ENCODE data around the gene ALOX5.

GRCh38 chr10:45439365-45439764 lies 65.3 kb downstream of the ALOX5 start:
- TF ChIP-seq CTCF (conservative IDR thresholded peaks at IDR 0.05; ENCODE audit: low read length) (no peak), EZH2phosphoT487 (IDR thresholded peaks at IDR 0.05; ENCODE audit: borderline replicate concordance) (no peak)
